Esophagus muscularis mucosa (tissue), 4 donors: ENCODE results near the gene ABHD12. TPM values are rescaled to one million over a fixed set of nuclear protein-coding genes. Genes with fewer than 3 reads are reported as not detected.

Experiments used
- DNase-seq: peaks from one replicate; pipeline ENCODE4 v3.0.0-alpha.2; 2017; ENCODE audit errors: extremely low spot score
- H3K27ac ChIP-seq, 4 donors: fragments of 200-600 bp; sonication (generic); replicated peaks in 1 of 4; 1 replicate in 3 of 4; 2 replicates in 1 of 4; pipeline ENCODE4 v1.5.1; 2016 to 2019; ENCODE audit warnings: mild to moderate bottlenecking in 1 of 4
- H3K27me3 ChIP-seq, 4 donors: fragments of 200-600 bp; sonication (generic); one replicate each; pipeline versions ENCODE4 v1.5.1 to v1.6.0; 2016 to 2019
- H3K36me3 ChIP-seq, 4 donors: fragments of 200-600 bp; sonication (generic); one replicate each; pipeline ENCODE4 v1.5.1; 2016 to 2019
- H3K4me1 ChIP-seq, 4 donors: fragments of 200-600 bp; sonication (generic); one replicate each; pipeline ENCODE4 v1.5.1; 2016 to 2019
- H3K4me3 ChIP-seq, 4 donors: fragments of 200-600 bp; sonication (generic); 1 replicate in 2 of 4; 2 replicates in 2 of 4; pipeline ENCODE4 v1.5.1; 2016 to 2019; ENCODE audit warnings: mild to moderate bottlenecking in 4 of 4, moderate library complexity in 1 of 4
- H3K9me3 ChIP-seq, 4 donors: fragments of 200-600 bp; sonication (generic); 1 replicate in 3 of 4; 2 replicates in 1 of 4; pipeline ENCODE4 v1.5.1; 2016 to 2019
- EP300 ChIP-seq: sonication (generic); formaldehyde crosslinking; IDR thresholded peaks from one replicate; pipeline ENCODE4 v1.6.1; 2017; ENCODE audit warnings: antibody characterized with exemption
- POLR2A ChIP-seq: fragments of 450-650 bp; IDR thresholded peaks from one replicate; pipeline ENCODE4 v1.6.1; 2017; ENCODE audit warnings: antibody characterized with exemption, moderate library complexity, mild to moderate bottlenecking, low read depth
- POLR2AphosphoS5 ChIP-seq, 2 donors: sonication (generic); formaldehyde crosslinking; IDR thresholded peaks; one replicate each; pipeline ENCODE4 v1.6.1; 2017; ENCODE audit warnings: antibody characterized with exemption in 2 of 2
- WGBS: methylation state at CpG from one replicate; pipeline ENCODE4 v1.1.5; 2018; 5-methylcytosine and 5-hydroxymethylcytosine counted together
- intact Hi-C: fragments of 100-400 bp; cut with DNase I; formaldehyde crosslinking; loops from one replicate; pipeline ENCODE4 v1.15.1; 2023
- total RNA-seq, 4 donors: library from RNA; depleted of rRNA; stranded (reverse); fragments of >200 nt; gene quantifications; one replicate each; pipeline versions ENCODE4 v1.1.0 to v1.2.1, GENCODE V29; 2016
- TF ChIP-seq, protein P1 (sequence below), 3 experiments: fragments of 200-600 bp in 2 of 3; fragments of 450-650 bp in 1 of 3; sonication (generic) in 2 of 3; IDR thresholded peaks; one replicate each; pipeline ENCODE4 v1.5.1; 2017 to 2019; ENCODE audit warnings: antibody characterized with exemption in 3 of 3, mild to moderate bottlenecking in 2 of 3, moderate library complexity in 1 of 3

The ABHD12 gene
- total RNA-seq, 4 donors from 2014 or later = 27.0 to 41.6 (median 35.4) TPM

GRCh38 chr20:25361287-25361683 lies 29.4 kb downstream of the ABHD12 start:
- Histone ChIP-seq H3K4me1 (peaks cover 0 to 8% (median 5%) of the 10 kb centered on the region in 4 donors), H3K4me3 (no peak overlapping the region), H3K27me3 (no peaks in the 10 kb centered on the region), H3K36me3 (no peaks in the 10 kb centered on the region), H3K9me3 (no peaks in the 10 kb centered on the region), H3K27ac (no peak overlapping the region)
- TF ChIP-seq EP300 = no peak
- no peak for TF ChIP-seq POLR2A
- TF ChIP-seq POLR2AphosphoS5 (IDR thresholded peaks at IDR 0.05) = no peak
- intact Hi-C loops = no loop called here
- no peak for DNase-seq
- 87% methylated on average over 6 of the region's 6 CpGs for WGBS

GRCh38 chr20:25360631-25361286 lies 29.9 kb downstream of the ABHD12 start:
- no peaks in the 10 kb centered on the region for H3K27me3 ChIP-seq
- no peak overlapping the region for H3K4me3 ChIP-seq
- TF ChIP-seq POLR2AphosphoS5 (IDR thresholded peaks at IDR 0.05) (no peak), EP300 (no peak), POLR2A (no peak)
- TF ChIP-seq, protein P1, sequence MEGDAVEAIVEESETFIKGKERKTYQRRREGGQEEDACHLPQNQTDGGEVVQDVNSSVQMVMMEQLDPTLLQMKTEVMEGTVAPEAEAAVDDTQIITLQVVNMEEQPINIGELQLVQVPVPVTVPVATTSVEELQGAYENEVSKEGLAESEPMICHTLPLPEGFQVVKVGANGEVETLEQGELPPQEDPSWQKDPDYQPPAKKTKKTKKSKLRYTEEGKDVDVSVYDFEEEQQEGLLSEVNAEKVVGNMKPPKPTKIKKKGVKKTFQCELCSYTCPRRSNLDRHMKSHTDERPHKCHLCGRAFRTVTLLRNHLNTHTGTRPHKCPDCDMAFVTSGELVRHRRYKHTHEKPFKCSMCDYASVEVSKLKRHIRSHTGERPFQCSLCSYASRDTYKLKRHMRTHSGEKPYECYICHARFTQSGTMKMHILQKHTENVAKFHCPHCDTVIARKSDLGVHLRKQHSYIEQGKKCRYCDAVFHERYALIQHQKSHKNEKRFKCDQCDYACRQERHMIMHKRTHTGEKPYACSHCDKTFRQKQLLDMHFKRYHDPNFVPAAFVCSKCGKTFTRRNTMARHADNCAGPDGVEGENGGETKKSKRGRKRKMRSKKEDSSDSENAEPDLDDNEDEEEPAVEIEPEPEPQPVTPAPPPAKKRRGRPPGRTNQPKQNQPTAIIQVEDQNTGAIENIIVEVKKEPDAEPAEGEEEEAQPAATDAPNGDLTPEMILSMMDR (IDR thresholded peaks at IDR 0.05) = no peak
- peaks cover 0 to 14% (median 10%) of the 10 kb centered on the region in 4 donors for H3K4me1 ChIP-seq
- no peak overlapping the region for H3K27ac ChIP-seq
- WGBS = 71% methylated on average over 10 of the region's 10 CpGs
- no peaks in the 10 kb centered on the region for H3K9me3 ChIP-seq
- DNase-seq = no peak
- no peaks in the 10 kb centered on the region for H3K36me3 ChIP-seq
- intact Hi-C loops = no loop called here

- WGBS = 82% methylated on average over 10 of the region's 10 CpGs
- Histone ChIP-seq H3K4me1 (peaks cover 14 to 38% (median 26%) of the 10 kb centered on the region in 4 donors), H3K36me3 (no peaks in the 10 kb centered on the region), H3K27ac (no peak overlapping the region), H3K27me3 (no peaks in the 10 kb centered on the region), H3K9me3 (no peaks in the 10 kb centered on the region), H3K4me3 (no peak overlapping the region)
- TF ChIP-seq, protein P1 (IDR thresholded peaks at IDR 0.05) = no peak
- TF ChIP-seq POLR2A (no peak), POLR2AphosphoS5 (IDR thresholded peaks at IDR 0.05) (no peak), EP300 (no peak)
- DNase-seq = no peak
- intact Hi-C loops = no loop called here
Measured at GRCh38 chr20:25356271-25356933, 34.2 kb downstream of the ABHD12 start.

DNA sequence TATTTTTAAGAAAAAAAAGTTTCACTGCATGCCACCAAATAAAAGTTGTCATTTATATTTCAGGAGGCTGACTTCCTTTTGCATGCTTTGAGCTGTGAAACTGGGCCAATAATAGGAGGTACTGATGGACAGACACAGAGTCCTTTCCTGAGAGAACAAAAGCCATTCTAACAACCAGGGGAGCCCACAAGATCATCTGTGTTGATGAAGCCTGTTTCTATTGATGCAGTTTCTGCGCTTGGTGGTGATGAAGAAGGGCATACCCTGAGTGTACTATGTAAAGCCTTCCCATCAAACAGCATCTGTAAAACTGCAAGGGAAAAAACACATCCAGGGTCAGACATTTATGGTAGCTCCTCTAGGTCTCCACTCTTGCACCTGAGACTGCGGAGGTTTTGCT lies 34.8 kb downstream of the ABHD12 start:
- H3K36me3 ChIP-seq = no peaks in the 10 kb centered on the region
- TF ChIP-seq POLR2AphosphoS5 (IDR thresholded peaks at IDR 0.05) = no peak
- TF ChIP-seq, protein P1 (IDR thresholded peaks at IDR 0.05) = no peak
- no peak for TF ChIP-seq EP300
- no peak for TF ChIP-seq POLR2A
- H3K4me3 ChIP-seq = no peak overlapping the region
- peaks cover 14 to 38% (median 26%) of the 10 kb centered on the region in 4 donors for H3K4me1 ChIP-seq
- no peaks in the 10 kb centered on the region for H3K9me3 ChIP-seq
- intact Hi-C loops = no loop called here
- 100% methylated on average over 2 of the region's 2 CpGs for WGBS
- no peak overlapping the region for H3K27ac ChIP-seq
- DNase-seq = no peak
- no peaks in the 10 kb centered on the region for H3K27me3 ChIP-seq

DNA sequence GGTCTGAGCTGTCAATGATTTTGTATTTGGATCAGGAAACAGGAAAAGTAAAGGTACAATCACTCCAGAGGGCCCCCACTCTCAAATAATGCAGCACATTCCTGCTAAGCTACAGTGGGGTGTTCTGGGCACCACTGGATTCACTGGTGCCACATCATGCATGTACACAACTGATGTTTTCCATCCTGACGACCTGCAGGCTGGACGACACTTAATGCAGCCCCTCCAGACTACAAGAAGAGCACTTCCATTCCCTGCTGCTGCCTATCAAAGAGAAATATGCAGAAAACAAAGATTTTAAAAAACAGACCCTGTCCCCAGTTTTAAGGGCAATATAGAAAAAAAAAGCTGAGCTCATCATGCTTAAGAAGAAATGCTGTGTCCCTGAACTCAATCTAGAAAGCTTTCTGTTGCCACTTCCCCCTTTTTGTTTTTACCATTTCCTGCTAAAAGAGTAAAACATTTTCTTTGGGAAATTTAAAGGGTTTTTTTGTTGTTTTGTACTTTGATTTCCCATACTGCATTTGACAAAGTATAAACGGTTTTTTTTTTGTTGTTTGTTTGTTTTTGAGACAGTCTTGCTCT lies 35.5 kb downstream of the ABHD12 start:
- H3K27me3 ChIP-seq = no peaks in the 10 kb centered on the region
- no peaks in the 10 kb centered on the region for H3K9me3 ChIP-seq
- H3K4me3 ChIP-seq = no peak overlapping the region
- H3K27ac ChIP-seq = no peak overlapping the region
- no peaks in the 10 kb centered on the region for H3K36me3 ChIP-seq
- WGBS = 64% methylated on average over 3 of the region's 3 CpGs
- H3K4me1 ChIP-seq = peaks cover 14 to 38% (median 26%) of the 10 kb centered on the region in 4 donors
- intact Hi-C loops = no loop called here
- TF ChIP-seq POLR2A (no peak), EP300 (no peak), POLR2AphosphoS5 (IDR thresholded peaks at IDR 0.05) (no peak)
- TF ChIP-seq, protein P1 (IDR thresholded peaks at IDR 0.05) = no peak
- no peak for DNase-seq
